WTC11 (cell line): Measurements from ENCODE around the gene SARS1.

Source experiments
- CREM ChIP-seq: sonication (generic); formaldehyde crosslinking; IDR thresholded peaks from 2 replicates; pipeline ENCODE4 v1.8.1; 2022; ENCODE audit warnings: mild to moderate bottlenecking, missing genetic modification reagents, moderate library complexity
- CTCF ChIP-seq: fragments of 200-600 bp; IDR thresholded peaks from 2 replicates; pipeline ENCODE4 v1.8.0; 2022; ENCODE audit warnings: antibody characterized with exemption
- MXD4 ChIP-seq: fragments of 250-450 bp; sonication (Bioruptor Pico); IDR thresholded peaks from 2 replicates; pipeline ENCODE4 v1.8.0; 2021; ENCODE audit warnings: mild to moderate bottlenecking, moderate library complexity, borderline replicate concordance
- ZNF416 ChIP-seq: fragments of 250-450 bp; sonication (Bioruptor Pico); IDR thresholded peaks from 2 replicates; pipeline ENCODE4 v1.9.0; 2021; ENCODE audit warnings: mild to moderate bottlenecking, inconsistent platforms
- TF ChIP-seq, protein P1 (sequence below): sonication (generic); formaldehyde crosslinking; IDR thresholded peaks from 2 replicates; pipeline ENCODE4 v1.8.0; 2022; ENCODE audit warnings: mild to moderate bottlenecking, missing genetic modification reagents

DNA sequence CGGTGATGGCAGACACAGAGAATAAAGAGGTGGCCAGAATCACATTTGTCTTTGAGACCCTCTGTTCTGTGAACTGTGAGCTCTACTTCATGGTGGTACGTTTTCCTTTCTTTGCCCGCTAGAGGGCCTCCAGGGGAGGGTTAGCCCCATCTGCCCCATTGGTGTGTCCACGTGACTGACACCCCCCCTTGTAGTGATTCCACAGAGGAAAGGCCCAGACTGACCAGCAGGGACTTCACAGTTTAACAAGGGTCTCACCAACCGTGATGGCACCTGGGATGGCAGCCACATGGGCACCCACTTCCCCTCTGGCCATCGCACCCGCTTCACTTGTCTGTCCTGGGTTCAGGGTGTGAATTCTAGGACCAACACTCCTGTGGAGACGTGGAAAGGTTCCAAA, 22.3 kb upstream of the SARS1 start:
- no peak for TF ChIP-seq MXD4
- TF ChIP-seq CREM, result no peak
- TF ChIP-seq, protein P1, sequence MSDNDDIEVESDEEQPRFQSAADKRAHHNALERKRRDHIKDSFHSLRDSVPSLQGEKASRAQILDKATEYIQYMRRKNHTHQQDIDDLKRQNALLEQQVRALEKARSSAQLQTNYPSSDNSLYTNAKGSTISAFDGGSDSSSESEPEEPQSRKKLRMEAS (CRISPR knock-in tag), result no peak
- peak; percentile 13; the same call in 1 of the 2 replicates for TF ChIP-seq CTCF
- no peak for TF ChIP-seq ZNF416
